Stimulated activated CD8-positive, alpha-beta memory T cell treated with anti-CD3 and anti-CD28 coated beads, Interleukin-7, amount 100 ng/mL, for 1 hour (primary cell): ENCODE results near the gene ABLIM1.

ENCODE experiments used
- DNase-seq, 2 donors: peaks; one replicate each; pipeline ENCODE4 v3.0.0-alpha.2; 2020; ENCODE audit warnings: low read depth in 2 of 2

ABLIM1 gene

GRCh38 chr10:114458216-114458920, 199.7 kb downstream of the ABLIM1 start:
- no peak for DNase-seq

GRCh38 chr10:114453576-114453975, 204.5 kb downstream of the ABLIM1 start:
- no peak for DNase-seq

GRCh38 chr10:114448897-114449296, 209.2 kb downstream of the ABLIM1 start:
- DNase-seq = no peak

- no peak for DNase-seq
These were observed 212.7 kb downstream of the ABLIM1 start for GRCh38 chr10:114445332-114445731.

GRCh38 chr10:114444819-114445218, 213.3 kb downstream of the ABLIM1 start:
- DNase-seq = no peak

- DNase-seq = no peak
These were observed 215.9 kb downstream of the ABLIM1 start for GRCh38 chr10:114442091-114442630.

- no peak for DNase-seq
These were observed 217.0 kb downstream of the ABLIM1 start for GRCh38 chr10:114441107-114441506.

- no peak for DNase-seq
These were observed 220.4 kb downstream of the ABLIM1 start for GRCh38 chr10:114437473-114438292.

GRCh38 chr10:114436941-114437340, 221.1 kb downstream of the ABLIM1 start:
- DNase-seq = no peak

- DNase-seq = no peak
These were observed 225.4 kb downstream of the ABLIM1 start for GRCh38 chr10:114432566-114433093.

- DNase-seq = no peak
These were observed 226.5 kb downstream of the ABLIM1 start for GRCh38 chr10:114431414-114432135.

GRCh38 chr10:114430688-114431413, 227.2 kb downstream of the ABLIM1 start:
- no peak for DNase-seq

- DNase-seq = no peak
These were observed 228.3 kb downstream of the ABLIM1 start for GRCh38 chr10:114429581-114430335.

- DNase-seq = no peak
These were observed 230.8 kb downstream of the ABLIM1 start for GRCh38 chr10:114427124-114427852.

- DNase-seq = no peak
These were observed 231.6 kb downstream of the ABLIM1 start for GRCh38 chr10:114426476-114426875.

- DNase-seq = no peak
These were observed 237.1 kb downstream of the ABLIM1 start for GRCh38 chr10:114420811-114421485.

GRCh38 chr10:114418109-114418508, 240.0 kb downstream of the ABLIM1 start:
- DNase-seq = no peak

GRCh38 chr10:114412907-114413797, 244.9 kb downstream of the ABLIM1 start:
- no peak for DNase-seq
